HG02678 (cell line): ENCODE data around the gene PNPLA1.
"Not testable (repeated sequence)": the region's sequence is repeated elsewhere in the genome, so short reads cannot be mapped to it uniquely, and the experiment has no call there.

ENCODE experiments used
- ATAC-seq: cut with Tn5 transposase; IDR thresholded peaks from one replicate; pipeline ENCODE4 v1.9.1; 2021; ENCODE audit warnings: mild to moderate bottlenecking, moderate library complexity; ENCODE audit not compliant: unreplicated experiment

PNPLA1 gene

GRCh38 chr6:36334832-36335459 is 65.1 kb downstream of the PNPLA1 start:
- ATAC-seq: no peak

- no peak for ATAC-seq
Observed at GRCh38 chr6:36335465-36336207, 65.8 kb downstream of the PNPLA1 start.

- no peak for ATAC-seq
Observed at GRCh38 chr6:36336208-36336710, 66.4 kb downstream of the PNPLA1 start.

GRCh38 chr6:36336779-36337241 is 67.0 kb downstream of the PNPLA1 start, which contains the start of gene BNIP5:
Gene BNIP5 (minus strand): TSS chr6:36336888. CDS start chr6:36330690, 6,198 bp downstream.
- no peak for ATAC-seq

- ATAC-seq: no peak
Observed at GRCh38 chr6:36337814-36338213, 68.0 kb downstream of the PNPLA1 start.

- not testable (repeated sequence) for ATAC-seq
Observed at GRCh38 chr6:36338223-36338622, 68.4 kb downstream of the PNPLA1 start.

GRCh38 chr6:36339146-36339545 is 69.3 kb downstream of the PNPLA1 start:
- no peak for ATAC-seq

GRCh38 chr6:36340306-36340617 is 70.4 kb downstream of the PNPLA1 start:
- ATAC-seq: no peak

- no peak for ATAC-seq
Observed at GRCh38 chr6:36340618-36341454, 71.0 kb downstream of the PNPLA1 start.

GRCh38 chr6:36343109-36343680 is 73.3 kb downstream of the PNPLA1 start:
- no peak for ATAC-seq

GRCh38 chr6:36345681-36346466 is 76.0 kb downstream of the PNPLA1 start:
- ATAC-seq: no peak

GRCh38 chr6:36346486-36347273 is 76.8 kb downstream of the PNPLA1 start:
- ATAC-seq: no peak

- ATAC-seq: no peak
Observed at GRCh38 chr6:36347621-36348020, 77.8 kb downstream of the PNPLA1 start.

- no peak for ATAC-seq
Observed at GRCh38 chr6:36349240-36349639, 79.4 kb downstream of the PNPLA1 start.

GRCh38 chr6:36350082-36350481 is 80.2 kb downstream of the PNPLA1 start:
- ATAC-seq: no peak

GRCh38 chr6:36350681-36351571 is 81.1 kb downstream of the PNPLA1 start:
- ATAC-seq: no peak

- ATAC-seq: no peak
Observed at GRCh38 chr6:36352477-36353157, 82.8 kb downstream of the PNPLA1 start.

GRCh38 chr6:36353411-36353915 is 83.6 kb downstream of the PNPLA1 start:
- ATAC-seq: no peak
